Tibial artery (tissue), 4 donors: Measurements from ENCODE around the gene CUX1.
A peak's percentile ranks its signal among the peaks of the same experiment; 100 is the strongest.

Experiments
- DNase-seq, 2 donors: peaks; one replicate each; pipeline ENCODE4 v3.0.0-alpha.2; 2019
- H3K27ac ChIP-seq, 2 donors: fragments of 200-600 bp; sonication (generic) in 1 of 2; 1 replicate in 1 of 2; 2 replicates in 1 of 2; pipeline ENCODE4 v1.5.1; 2018 to 2019; ENCODE audit warnings: mild to moderate bottlenecking in 1 of 2
- H3K27me3 ChIP-seq, 2 donors: fragments of 200-600 bp; sonication (generic) in 1 of 2; one replicate each; pipeline versions ENCODE4 v1.5.1 to v1.6.0; 2016 to 2019
- H3K36me3 ChIP-seq, 3 donors: fragments of 200-600 bp; sonication (generic) in 2 of 3; one replicate each; pipeline ENCODE4 v1.5.1; 2016 to 2019; ENCODE audit warnings: mild to moderate bottlenecking in 2 of 3
- H3K4me1 ChIP-seq, 4 donors: fragments of 200-600 bp; sonication (generic) in 2 of 4; 1 replicate in 3 of 4; 2 replicates in 1 of 4; pipeline ENCODE4 v1.5.1; 2016 to 2019
- H3K4me3 ChIP-seq, 2 donors: fragments of 200-600 bp; sonication (generic) in 1 of 2; 1 replicate in 1 of 2; 2 replicates in 1 of 2; pipeline ENCODE4 v1.5.1; 2018 to 2019; ENCODE audit warnings: mild to moderate bottlenecking in 2 of 2
- H3K9me3 ChIP-seq, 3 donors: fragments of 200-600 bp; sonication (generic) in 1 of 3; one replicate each; pipeline ENCODE4 v1.5.1; 2016 to 2019
- CTCF ChIP-seq, 2 experiments: fragments of 200-600 bp in 1 of 2; fragments of 450-650 bp in 1 of 2; IDR thresholded peaks; one replicate each; pipeline ENCODE4 v1.5.1; 2017 to 2019; ENCODE audit warnings: antibody characterized with exemption in 2 of 2, mild to moderate bottlenecking in 1 of 2, moderate library complexity in 1 of 2
- intact Hi-C: fragments of 100-400 bp; cut with DNase I; formaldehyde crosslinking; loops from one replicate; pipeline ENCODE4 v1.15.0; 2023; ENCODE audit warnings: low total_unique reads

CUX1 gene

GRCh38 chr7:101913851-101914250 is 96.4 kb downstream of the CUX1 start:
- peaks cover 0 to 13% (median 9%) of the 10 kb centered on the region in 4 donors for H3K4me1 ChIP-seq

DNA sequence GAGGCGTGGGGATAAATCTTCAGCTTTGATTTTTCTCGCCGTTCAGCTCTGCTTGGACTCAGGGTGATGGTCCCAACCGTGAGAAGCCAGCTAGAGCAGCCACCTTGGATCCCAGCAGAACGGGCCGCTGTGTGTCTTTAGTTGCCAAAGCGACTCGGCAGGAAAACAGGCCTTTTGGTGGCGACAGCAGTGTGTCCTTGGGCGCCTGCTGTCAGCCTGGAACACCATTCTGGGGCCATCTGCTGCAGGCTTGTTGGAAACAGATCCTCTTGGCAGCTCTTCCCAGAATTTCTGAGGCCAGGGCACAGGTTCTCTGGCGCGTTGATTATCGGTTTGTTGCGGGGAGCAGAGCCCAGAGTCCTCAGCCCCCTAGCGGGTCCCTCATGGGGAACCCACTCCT is 97.6 kb downstream of the CUX1 start:
- Histone ChIP-seq H3K4me1 (peaks cover 0 to 13% (median 9%) of the 10 kb centered on the region in 4 donors), H3K27me3 (no peaks in the 10 kb centered on the region), H3K27ac (no peak overlapping the region), H3K9me3 (no peaks in the 10 kb centered on the region), H3K4me3 (no peak overlapping the region), H3K36me3 (peaks cover 10 to 40% (median 28%) of the 10 kb centered on the region in 3 donors)
- intact Hi-C loops = no loop called here
- TF ChIP-seq CTCF (IDR thresholded peaks at IDR 0.05) = no peak
- no peak for DNase-seq

More at GRCh38 chr7:101913851-101914250, 96.4 kb downstream of the CUX1 start:
- Histone ChIP-seq H3K27ac (peak overlapping the region in 1 of 2 donors; percentile 44), H3K9me3 (no peaks in the 10 kb centered on the region), H3K36me3 (peaks cover 10 to 30% (median 28%) of the 10 kb centered on the region in 3 donors), H3K27me3 (no peaks in the 10 kb centered on the region), H3K4me3 (peak overlapping the region; percentile 21 to 25)
- DNase-seq = no peak
- intact Hi-C loops = no loop called here
- no peak for TF ChIP-seq CTCF (IDR thresholded peaks at IDR 0.05)

GRCh38 chr7:101916041-101916800 is 98.8 kb downstream of the CUX1 start:
- H3K36me3 ChIP-seq = peaks cover 10 to 40% (median 28%) of the 10 kb centered on the region in 3 donors
- no peak overlapping the region for H3K4me3 ChIP-seq
- no peak overlapping the region for H3K27ac ChIP-seq
- intact Hi-C loops = no loop called here
- H3K27me3 ChIP-seq = no peaks in the 10 kb centered on the region
- H3K4me1 ChIP-seq = peaks cover 0 to 13% (median 9%) of the 10 kb centered on the region in 4 donors
- DNase-seq = no peak
- H3K9me3 ChIP-seq = no peaks in the 10 kb centered on the region
- no peak for TF ChIP-seq CTCF (IDR thresholded peaks at IDR 0.05)

DNA sequence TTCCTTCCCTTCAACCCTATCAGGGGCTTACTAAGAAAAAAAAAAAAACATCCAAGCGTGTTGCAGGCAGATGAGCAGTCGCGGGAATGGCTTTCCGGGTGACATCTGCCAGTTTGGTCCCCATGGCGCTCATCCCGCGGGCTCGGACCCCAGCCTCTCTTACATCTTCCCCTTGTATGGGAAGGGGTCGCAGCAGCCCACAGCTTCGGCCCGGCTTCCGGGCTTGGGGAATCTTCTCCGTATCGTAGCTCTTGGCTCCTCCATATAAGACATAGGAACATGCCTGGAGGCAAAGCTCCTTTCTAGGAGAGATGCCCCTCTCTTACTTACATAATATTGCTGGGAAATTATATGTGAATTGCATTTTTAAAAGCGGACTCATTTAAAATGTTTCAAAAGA is 99.5 kb downstream of the CUX1 start:
- peaks cover 10 to 40% (median 28%) of the 10 kb centered on the region in 3 donors for H3K36me3 ChIP-seq
- no peaks in the 10 kb centered on the region for H3K9me3 ChIP-seq
- intact Hi-C loops = no loop called here
- DNase-seq = no peak
- H3K27me3 ChIP-seq = no peaks in the 10 kb centered on the region
- H3K4me3 ChIP-seq = no peak overlapping the region
- no peak overlapping the region for H3K27ac ChIP-seq
- TF ChIP-seq CTCF (IDR thresholded peaks at IDR 0.05) = no peak
- peaks cover 0 to 14% (median 9%) of the 10 kb centered on the region in 4 donors for H3K4me1 ChIP-seq

- intact Hi-C loops = no loop called here
Observed at GRCh38 chr7:101917566-101917965, 100.1 kb downstream of the CUX1 start.

More at GRCh38 chr7:101917566-101917965, 100.1 kb downstream of the CUX1 start:
- Histone ChIP-seq H3K4me1 (peaks cover 0 to 21% (median 11%) of the 10 kb centered on the region in 4 donors), H3K9me3 (no peaks in the 10 kb centered on the region), H3K4me3 (no peak overlapping the region), H3K27ac (no peak overlapping the region), H3K27me3 (no peaks in the 10 kb centered on the region), H3K36me3 (peaks cover 10 to 40% (median 28%) of the 10 kb centered on the region in 3 donors)
- DNase-seq = peak in 1 of 2 donors; percentile 56
- no peak for TF ChIP-seq CTCF (IDR thresholded peaks at IDR 0.05)
